Progenitor cell of endocrine pancreas (in vitro differentiated cells): ENCODE data around the gene PCK2. TPM values are rescaled to one million over a fixed set of nuclear protein-coding genes. Genes with fewer than 3 reads are reported as not detected.

Source experiments
- DNase-seq: peaks from one replicate; pipeline ENCODE4 v3.0.0; 2021; ENCODE audit warnings: low spot score; ENCODE audit not compliant: unreplicated experiment
- H3K27ac Mint-ChIP-seq: 2 replicates; pipeline ENCODE4 v1.8.0; 2021; ENCODE audit warnings: mild to moderate bottlenecking, moderate library complexity, mixed read lengths
- H3K27me3 Mint-ChIP-seq: 2 replicates; pipeline ENCODE4 v1.8.0; 2021; ENCODE audit warnings: mixed read lengths
- H3K36me3 Mint-ChIP-seq: 2 replicates; pipeline ENCODE4 v1.8.0; 2022; ENCODE audit warnings: mixed read lengths; ENCODE audit not compliant: insufficient read depth
- H3K4me1 Mint-ChIP-seq: 2 replicates; pipeline ENCODE4 v1.8.0; 2021; ENCODE audit warnings: low read depth, mixed read lengths
- H3K4me3 Mint-ChIP-seq: 2 replicates; pipeline ENCODE4 v1.8.0; 2021; ENCODE audit warnings: low read depth, mild to moderate bottlenecking, moderate library complexity, mixed read lengths
- H3K9me3 Mint-ChIP-seq: 2 replicates; pipeline ENCODE4 v1.8.0; 2021; ENCODE audit warnings: low read depth, mixed read lengths
- CTCF ChIP-seq: fragments of 200-600 bp; sonication (generic); IDR thresholded peaks from one replicate; pipeline ENCODE4 v1.5.0; 2021; ENCODE audit warnings: antibody characterized with exemption, mild to moderate bottlenecking; ENCODE audit not compliant: unreplicated experiment
- total RNA-seq: library from RNA; stranded (reverse); gene quantifications from 2 replicates; pipeline ENCODE4 v1.2.1, GENCODE V29; 2021

PCK2 gene
- total RNA-seq, 1 donor from 2014 or later = 29.7 TPM

GRCh38 chr14:24084440-24084839 is 9.7 kb upstream of the PCK2 start:
- no peak overlapping the region for H3K4me3 Mint-ChIP-seq
- no peak overlapping the region for H3K27ac Mint-ChIP-seq
- no peaks in the 10 kb centered on the region for H3K36me3 Mint-ChIP-seq
- TF ChIP-seq CTCF = no peak
- H3K4me1 Mint-ChIP-seq = peaks cover 6% of the 10 kb centered on the region
- peaks cover 52% of the 10 kb centered on the region for H3K27me3 Mint-ChIP-seq
- no peak for DNase-seq
- no peaks in the 10 kb centered on the region for H3K9me3 Mint-ChIP-seq

GRCh38 chr14:24085215-24085614 is 8.9 kb upstream of the PCK2 start:
- Mint-ChIP-seq H3K4me1 (peaks cover 6% of the 10 kb centered on the region), H3K9me3 (no peaks in the 10 kb centered on the region), H3K27me3 (peaks cover 45% of the 10 kb centered on the region), H3K36me3 (no peaks in the 10 kb centered on the region), H3K4me3 (no peak overlapping the region), H3K27ac (no peak overlapping the region)
- DNase-seq = no peak
- TF ChIP-seq CTCF = no peak

- TF ChIP-seq CTCF = no peak
- Mint-ChIP-seq H3K4me3 (no peak overlapping the region), H3K36me3 (no peaks in the 10 kb centered on the region), H3K27me3 (peaks cover 39% of the 10 kb centered on the region), H3K9me3 (no peaks in the 10 kb centered on the region), H3K27ac (no peak overlapping the region), H3K4me1 (peaks cover 4% of the 10 kb centered on the region)
- no peak for DNase-seq
Measured at GRCh38 chr14:24086193-24086955, 7.7 kb upstream of the PCK2 start.

GRCh38 chr14:24087004-24087403 is 7.1 kb upstream of the PCK2 start:
- Mint-ChIP-seq H3K9me3 (no peaks in the 10 kb centered on the region), H3K27me3 (peaks cover 37% of the 10 kb centered on the region), H3K4me1 (peaks cover 1% of the 10 kb centered on the region), H3K4me3 (no peak overlapping the region), H3K36me3 (no peaks in the 10 kb centered on the region), H3K27ac (no peak overlapping the region)
- DNase-seq = no peak
- no peak for TF ChIP-seq CTCF

- TF ChIP-seq CTCF = no peak
- no peaks in the 10 kb centered on the region for H3K4me1 Mint-ChIP-seq
- no peaks in the 10 kb centered on the region for H3K36me3 Mint-ChIP-seq
- no peak for DNase-seq
- H3K27ac Mint-ChIP-seq = no peak overlapping the region
- H3K27me3 Mint-ChIP-seq = peaks cover 26% of the 10 kb centered on the region
- H3K9me3 Mint-ChIP-seq = no peaks in the 10 kb centered on the region
- no peak overlapping the region for H3K4me3 Mint-ChIP-seq
Measured at GRCh38 chr14:24088095-24088494, 6.0 kb upstream of the PCK2 start.
